K562 (cell line): Measurements from ENCODE around the gene PDLIM7.

Experiments
- BRCA1 ChIP-seq, 2 experiments: fragments of 450-650 bp in 1 of 2; sonication (generic) in 1 of 2; formaldehyde crosslinking in 1 of 2; IDR thresholded peaks; 2 replicates each; pipeline versions ENCODE4 v1.5.0 to v1.6.1; 2017 to 2020; ENCODE audit warnings: mild to moderate bottlenecking in 1 of 2, missing genetic modification reagents in 1 of 2
- CHD1 ChIP-seq: fragments of 200-600 bp; sonication (generic); IDR thresholded peaks from one replicate; pipeline ENCODE4 v1.6.1; 2012; ENCODE audit warnings: mild to moderate bottlenecking, moderate library complexity, low read length, inconsistent platforms
- CHD2 ChIP-seq: IDR thresholded peaks from 2 replicates; pipeline ENCODE4 v1.6.1; 2011; ENCODE audit warnings: low read depth, low read length
- FOXM1 ChIP-seq, 2 experiments: fragments of 450-650 bp in 1 of 2; sonication (generic) in 1 of 2; formaldehyde crosslinking in 1 of 2; IDR thresholded peaks; 2 replicates each; pipeline versions ENCODE4 v1.6.1 to v1.9.0; 2017 to 2022; ENCODE audit warnings: low read depth in 2 of 2, mild to moderate bottlenecking in 2 of 2, missing genetic modification reagents in 1 of 2, moderate library complexity in 1 of 2
- HIVEP1 ChIP-seq: fragments of 250-450 bp; sonication (Bioruptor Pico); IDR thresholded peaks from 2 replicates; pipeline ENCODE4 v1.4.0; 2020; ENCODE audit warnings: mild to moderate bottlenecking
- KLF16 ChIP-seq: IDR thresholded peaks from 2 replicates; pipeline ENCODE4 v1.6.1; 2016; ENCODE audit warnings: antibody characterized with exemption
- MED1 ChIP-seq: sonication (generic); formaldehyde crosslinking; IDR thresholded peaks from 2 replicates; pipeline ENCODE4 v1.8.1; 2023; ENCODE audit warnings: missing genetic modification reagents, borderline replicate concordance
- POLR2A ChIP-seq: fragments of 450-650 bp; conservative IDR thresholded peaks from 2 replicates; pipeline ENCODE4 v1.6.1; 2016
- SMAD4 ChIP-seq: fragments of 250-450 bp; sonication (Bioruptor Pico); conservative IDR thresholded peaks from 2 replicates; pipeline ENCODE4 v1.8.0; 2021; ENCODE audit warnings: inconsistent platforms, mild to moderate bottlenecking, moderate library complexity
- ZNF431 ChIP-seq: sonication (generic); formaldehyde crosslinking; IDR thresholded peaks from 2 replicates; pipeline ENCODE4 v1.8.0; 2022; ENCODE audit warnings: mild to moderate bottlenecking, missing genetic modification reagents
- TF ChIP-seq, protein P1 (sequence below): fragments of 450-650 bp; IDR thresholded peaks from 2 replicates; pipeline ENCODE4 v1.6.1; 2016; ENCODE audit warnings: low read depth
- TF ChIP-seq, protein P2 (sequence below), 2 experiments: fragments of 450-650 bp in 1 of 2; sonication (generic) in 1 of 2; formaldehyde crosslinking; conservative IDR thresholded peaks; 2 replicates each; pipeline versions ENCODE4 v1.4.0 to v1.8.1; 2020 to 2022; ENCODE audit warnings: mild to moderate bottlenecking in 1 of 2, missing genetic modification reagents in 1 of 2
- TF ChIP-seq, protein P3 (sequence below), 3 experiments: IDR thresholded peaks in 2 of 3; conservative IDR thresholded peaks in 1 of 3; 2 replicates each; pipeline ENCODE4 v1.5.1; 2011 to 2012; ENCODE audit warnings: low read length in 3 of 3, mild to moderate bottlenecking in 3 of 3, control low read depth in 2 of 3, improper control_type of control experiment in 1 of 3, inconsistent platforms in 1 of 3, low read depth in 1 of 3, mixed read lengths in 1 of 3, moderate library complexity in 1 of 3; ENCODE audit not compliant: insufficient read depth in 2 of 3

DNA sequence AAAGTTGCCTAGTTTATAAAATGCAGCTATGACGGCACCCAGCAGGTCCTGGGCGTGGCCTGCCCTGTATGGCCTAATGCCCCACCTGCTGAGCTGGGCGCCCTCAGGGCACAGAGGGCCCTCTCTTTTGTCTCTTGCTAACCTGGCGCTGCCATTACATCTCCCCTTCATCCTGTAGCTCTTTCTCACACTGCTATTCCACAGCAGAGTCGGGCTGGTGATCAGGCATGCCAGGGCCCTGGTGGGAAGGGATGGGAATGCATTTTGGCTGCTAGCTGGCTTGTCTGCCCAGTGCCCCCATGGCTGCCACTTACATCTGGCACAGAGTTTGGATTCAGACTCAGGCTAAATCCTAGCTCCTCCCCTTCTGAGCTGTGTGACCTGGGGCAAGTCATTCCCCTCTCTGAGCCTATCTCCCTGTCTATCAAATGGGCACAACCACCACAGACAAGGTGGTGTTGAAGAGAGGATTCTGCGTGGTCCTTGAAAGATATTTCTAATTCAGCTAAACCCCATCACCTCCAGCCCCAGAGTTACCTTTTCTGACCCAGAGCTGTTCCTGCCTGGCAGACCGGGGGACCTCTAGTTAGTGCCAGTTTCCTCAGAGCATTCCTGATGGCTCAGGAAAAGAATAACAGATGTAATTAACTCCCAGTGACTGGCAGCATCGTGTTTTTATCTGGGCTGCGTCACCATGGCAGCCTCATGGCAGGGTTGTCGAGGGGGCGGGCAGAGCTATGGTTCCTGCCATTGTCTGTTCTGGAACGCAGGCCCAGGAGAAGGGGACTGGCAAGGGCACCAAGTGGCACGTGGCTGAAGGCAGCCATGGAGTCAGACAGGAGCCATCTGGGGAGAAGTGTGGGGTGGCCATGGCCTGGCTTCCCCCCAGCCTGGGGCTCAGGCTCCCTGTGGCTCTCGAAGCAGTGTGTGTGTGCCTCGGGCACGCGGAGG is 44.4 kb downstream of the PDLIM7 start:
- no peak for TF ChIP-seq CHD1
- no peak for TF ChIP-seq ZNF431 (CRISPR knock-in tag)
- no peak for TF ChIP-seq FOXM1 (IDR thresholded peaks at IDR 0.05; ENCODE audit: low read depth)
- TF ChIP-seq FOXM1 (CRISPR knock-in tag; IDR thresholded peaks at IDR 0.05; ENCODE audit: low read depth) = no peak
- no peak for TF ChIP-seq KLF16
- TF ChIP-seq SMAD4 (CRISPR knock-in tag) = no peak
- no peak for TF ChIP-seq HIVEP1 (CRISPR knock-in tag)
- TF ChIP-seq, protein P1, sequence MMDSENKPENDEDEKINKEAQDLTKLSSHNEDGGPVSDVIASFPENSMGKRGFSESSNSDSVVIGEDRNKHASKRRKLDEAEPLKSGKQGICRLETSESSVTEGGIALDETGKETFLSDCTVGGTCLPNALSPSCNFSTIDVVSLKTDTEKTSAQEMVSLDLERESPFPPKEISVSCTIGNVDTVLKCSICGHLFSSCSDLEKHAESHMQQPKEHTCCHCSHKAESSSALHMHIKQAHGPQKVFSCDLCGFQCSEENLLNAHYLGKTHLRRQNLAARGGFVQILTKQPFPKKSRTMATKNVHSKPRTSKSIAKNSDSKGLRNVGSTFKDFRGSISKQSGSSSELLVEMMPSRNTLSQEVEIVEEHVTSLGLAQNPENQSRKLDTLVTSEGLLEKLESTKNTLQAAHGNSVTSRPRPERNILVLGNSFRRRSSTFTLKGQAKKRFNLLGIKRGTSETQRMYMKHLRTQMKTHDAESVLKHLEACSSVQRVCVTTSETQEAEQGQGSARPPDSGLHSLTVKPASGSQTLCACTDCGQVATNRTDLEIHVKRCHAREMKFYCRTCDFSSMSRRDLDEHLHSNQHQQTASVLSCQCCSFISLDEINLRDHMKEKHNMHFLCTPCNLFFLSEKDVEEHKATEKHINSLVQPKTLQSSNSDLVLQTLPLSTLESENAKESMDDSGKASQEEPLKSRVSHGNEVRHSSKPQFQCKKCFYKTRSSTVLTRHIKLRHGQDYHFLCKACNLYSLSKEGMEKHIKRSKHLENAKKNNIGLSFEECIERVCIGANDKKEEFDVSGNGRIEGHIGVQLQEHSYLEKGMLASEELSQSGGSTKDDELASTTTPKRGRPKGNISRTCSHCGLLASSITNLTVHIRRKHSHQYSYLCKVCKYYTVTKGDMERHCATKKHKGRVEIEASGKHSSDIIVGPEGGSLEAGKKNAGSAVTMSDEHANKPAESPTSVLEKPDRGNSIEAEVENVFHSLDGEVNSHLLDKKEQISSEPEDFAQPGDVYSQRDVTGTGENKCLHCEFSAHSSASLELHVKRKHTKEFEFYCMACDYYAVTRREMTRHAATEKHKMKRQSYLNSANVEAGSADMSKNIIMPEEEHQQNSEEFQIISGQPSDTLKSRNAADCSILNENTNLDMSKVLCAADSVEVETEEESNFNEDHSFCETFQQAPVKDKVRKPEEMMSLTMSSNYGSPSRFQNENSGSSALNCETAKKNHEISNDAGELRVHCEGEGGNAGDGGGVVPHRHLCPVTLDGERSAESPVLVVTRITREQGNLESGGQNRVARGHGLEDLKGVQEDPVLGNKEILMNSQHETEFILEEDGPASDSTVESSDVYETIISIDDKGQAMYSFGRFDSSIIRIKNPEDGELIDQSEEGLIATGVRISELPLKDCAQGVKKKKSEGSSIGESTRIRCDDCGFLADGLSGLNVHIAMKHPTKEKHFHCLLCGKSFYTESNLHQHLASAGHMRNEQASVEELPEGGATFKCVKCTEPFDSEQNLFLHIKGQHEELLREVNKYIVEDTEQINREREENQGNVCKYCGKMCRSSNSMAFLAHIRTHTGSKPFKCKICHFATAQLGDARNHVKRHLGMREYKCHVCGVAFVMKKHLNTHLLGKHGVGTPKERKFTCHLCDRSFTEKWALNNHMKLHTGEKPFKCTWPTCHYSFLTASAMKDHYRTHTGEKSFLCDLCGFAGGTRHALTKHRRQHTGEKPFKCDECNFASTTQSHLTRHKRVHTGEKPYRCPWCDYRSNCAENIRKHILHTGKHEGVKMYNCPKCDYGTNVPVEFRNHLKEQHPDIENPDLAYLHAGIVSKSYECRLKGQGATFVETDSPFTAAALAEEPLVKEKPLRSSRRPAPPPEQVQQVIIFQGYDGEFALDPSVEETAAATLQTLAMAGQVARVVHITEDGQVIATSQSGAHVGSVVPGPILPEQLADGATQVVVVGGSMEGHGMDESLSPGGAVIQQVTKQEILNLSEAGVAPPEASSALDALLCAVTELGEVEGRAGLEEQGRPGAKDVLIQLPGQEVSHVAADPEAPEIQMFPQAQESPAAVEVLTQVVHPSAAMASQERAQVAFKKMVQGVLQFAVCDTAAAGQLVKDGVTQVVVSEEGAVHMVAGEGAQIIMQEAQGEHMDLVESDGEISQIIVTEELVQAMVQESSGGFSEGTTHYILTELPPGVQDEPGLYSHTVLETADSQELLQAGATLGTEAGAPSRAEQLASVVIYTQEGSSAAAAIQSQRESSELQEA = no peak
- no peak for TF ChIP-seq MED1 (CRISPR knock-in tag)
- TF ChIP-seq BRCA1 (IDR thresholded peaks at IDR 0.05) = no peak
- TF ChIP-seq BRCA1 (CRISPR knock-in tag; IDR thresholded peaks at IDR 0.05) = no peak
- TF ChIP-seq CHD2 = no peak
- no peak for TF ChIP-seq POLR2A
- TF ChIP-seq, protein P2, sequence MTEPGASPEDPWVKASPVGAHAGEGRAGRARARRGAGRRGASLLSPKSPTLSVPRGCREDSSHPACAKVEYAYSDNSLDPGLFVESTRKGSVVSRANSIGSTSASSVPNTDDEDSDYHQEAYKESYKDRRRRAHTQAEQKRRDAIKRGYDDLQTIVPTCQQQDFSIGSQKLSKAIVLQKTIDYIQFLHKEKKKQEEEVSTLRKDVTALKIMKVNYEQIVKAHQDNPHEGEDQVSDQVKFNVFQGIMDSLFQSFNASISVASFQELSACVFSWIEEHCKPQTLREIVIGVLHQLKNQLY (CRISPR knock-in tag; conservative IDR thresholded peaks at IDR 0.05) = no peak
- TF ChIP-seq, protein P3, sequence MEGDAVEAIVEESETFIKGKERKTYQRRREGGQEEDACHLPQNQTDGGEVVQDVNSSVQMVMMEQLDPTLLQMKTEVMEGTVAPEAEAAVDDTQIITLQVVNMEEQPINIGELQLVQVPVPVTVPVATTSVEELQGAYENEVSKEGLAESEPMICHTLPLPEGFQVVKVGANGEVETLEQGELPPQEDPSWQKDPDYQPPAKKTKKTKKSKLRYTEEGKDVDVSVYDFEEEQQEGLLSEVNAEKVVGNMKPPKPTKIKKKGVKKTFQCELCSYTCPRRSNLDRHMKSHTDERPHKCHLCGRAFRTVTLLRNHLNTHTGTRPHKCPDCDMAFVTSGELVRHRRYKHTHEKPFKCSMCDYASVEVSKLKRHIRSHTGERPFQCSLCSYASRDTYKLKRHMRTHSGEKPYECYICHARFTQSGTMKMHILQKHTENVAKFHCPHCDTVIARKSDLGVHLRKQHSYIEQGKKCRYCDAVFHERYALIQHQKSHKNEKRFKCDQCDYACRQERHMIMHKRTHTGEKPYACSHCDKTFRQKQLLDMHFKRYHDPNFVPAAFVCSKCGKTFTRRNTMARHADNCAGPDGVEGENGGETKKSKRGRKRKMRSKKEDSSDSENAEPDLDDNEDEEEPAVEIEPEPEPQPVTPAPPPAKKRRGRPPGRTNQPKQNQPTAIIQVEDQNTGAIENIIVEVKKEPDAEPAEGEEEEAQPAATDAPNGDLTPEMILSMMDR (IDR thresholded peaks at IDR 0.05 in 2 of 3, conservative IDR thresholded peaks at IDR 0.05 in 1 of 3; ENCODE audit: insufficient read depth in 2 of 3, low read depth in 1 of 3, low read length in 3 of 3) = no peak
